GM12878 (cell line): Measurements from ENCODE around the gene STK38. TPM values are rescaled to one million over a fixed set of nuclear protein-coding genes. Genes with fewer than 3 reads are reported as not detected.

Experiments
- ATAC-seq: fragments of 200-7000 bp; cut with Tn5 transposase; 3 replicates; pipeline ENCODE4 v1.9.1; 2020; ENCODE audit warnings: mild to moderate bottlenecking, moderate library complexity
- BruUV-seq: library from RNA; stranded (reverse); fragments of 400-500 nt; replicated peaks from 2 replicates; lab custom pipeline; 2021; lab: Mats Ljungman, UMichigan
- CTCF ChIA-PET: fragments of 300-600 bp; sonication (Branson Sonifier 250); formaldehyde crosslinking; extraction: SDS; loops from one replicate; lab custom pipeline; 2021; ENCODE audit warnings: inconsistent platforms; lab: Yijun Ruan, JAX
- POLR2A ChIA-PET: fragments of 350-600 bp; formaldehyde crosslinking; extraction: SDS; loops from one replicate; lab custom pipeline; 2021; ENCODE audit warnings: inconsistent platforms; lab: Charles Lee
- RAD21 ChIA-PET: fragments of 300-600 bp; sonication (Branson Sonifier 250); formaldehyde crosslinking; loops from one replicate; lab custom pipeline; 2023; ENCODE audit warnings: antibody characterized with exemption; ENCODE audit not compliant: unreplicated experiment; lab: Charles Lee
- SMC1A ChIA-PET: fragments of 300-600 bp; sonication (Branson Sonifier 250); formaldehyde crosslinking; loops from one replicate; lab custom pipeline; 2023; ENCODE audit not compliant: unreplicated experiment, uncharacterized antibody; lab: Charles Lee
- DNase-seq: peaks from one replicate; pipeline ENCODE4 v3.0.0-alpha.2; 2011; ENCODE audit warnings: low read depth, low spot score
- FAIRE-seq: peaks from 3 replicates; lab custom pipeline; 2011; peaks lifted over from hg19 to GRCh38; lab: Jason Lieb, UNC
- H2AFZ ChIP-seq: 2 replicates; pipeline ENCODE4 v1.6.0; 2011; ENCODE audit warnings: low read depth, low read length, control low read depth; ENCODE audit not compliant: control insufficient read depth
- H3K27ac ChIP-seq: 2 replicates; pipeline ENCODE4 v1.5.1; 2011; ENCODE audit warnings: control low read depth; ENCODE audit not compliant: control insufficient read depth, insufficient read depth
- H3K27me3 ChIP-seq, 2 experiments: replicated peaks in 1 of 2; 2 replicates each; pipeline versions ENCODE4 v1.6.0 to v1.6.1; 2011; ENCODE audit warnings: low read length in 1 of 2; ENCODE audit not compliant: control insufficient read depth in 2 of 2, insufficient read depth in 2 of 2
- H3K36me3 ChIP-seq, 2 experiments: 2 replicates each; pipeline ENCODE4 v1.5.1; 2011; ENCODE audit warnings: low read length in 1 of 2; ENCODE audit not compliant: control insufficient read depth in 2 of 2, insufficient read depth in 2 of 2
- H3K4me1 ChIP-seq: 2 replicates; pipeline ENCODE4 v1.6.1; 2011; ENCODE audit warnings: mild to moderate bottlenecking, low read length, moderate library complexity, mixed read lengths; ENCODE audit not compliant: control insufficient read depth, insufficient read depth
- H3K4me2 ChIP-seq: 2 replicates; pipeline ENCODE4 v1.6.0; 2011; ENCODE audit warnings: control low read depth; ENCODE audit not compliant: control insufficient read depth, insufficient read depth
- H3K4me3 ChIP-seq: fragments of 200-600 bp; sonication (generic); 2 replicates; pipeline ENCODE4 v1.5.1; 2016
- H3K79me2 ChIP-seq: 2 replicates; pipeline ENCODE4 v1.6.0; 2011; ENCODE audit warnings: low read length; ENCODE audit not compliant: control insufficient read depth, insufficient read depth
- H3K9ac ChIP-seq: 2 replicates; pipeline ENCODE4 v1.8.0; 2011; ENCODE audit warnings: low read length, control low read depth, mixed read lengths; ENCODE audit not compliant: control insufficient read depth, insufficient read depth
- H3K9me3 ChIP-seq: replicated peaks from 3 replicates; pipeline ENCODE4 v1.5.1; 2011; ENCODE audit warnings: mild to moderate bottlenecking, low read length; ENCODE audit not compliant: control insufficient read depth, insufficient read depth
- H4K20me1 ChIP-seq: 2 replicates; pipeline ENCODE4 v1.6.0; 2011; ENCODE audit not compliant: control insufficient read depth, insufficient read depth
- BCL3 ChIP-seq: IDR thresholded peaks from 2 replicates; pipeline ENCODE4 v1.6.1; 2011; ENCODE audit warnings: borderline replicate concordance, low read depth, mild to moderate bottlenecking, moderate library complexity, low read length; ENCODE audit not compliant: insufficient read depth, poor library complexity, severe bottlenecking
- BHLHE40 ChIP-seq, 2 experiments: fragments of 450-650 bp in 1 of 2; IDR thresholded peaks; 2 replicates each; pipeline ENCODE4 v1.6.1; 2011 to 2017; ENCODE audit warnings: low read depth in 2 of 2, borderline replicate concordance in 1 of 2, improper control_type of control experiment in 1 of 2, low read length in 1 of 2, mild to moderate bottlenecking in 1 of 2
- HDAC2 ChIP-seq: fragments of 200-600 bp; sonication (generic); IDR thresholded peaks from 2 replicates; pipeline ENCODE4 v1.6.1; 2017
- JUNB ChIP-seq: IDR thresholded peaks from 2 replicates; pipeline ENCODE4 v1.6.1; 2016; ENCODE audit warnings: antibody characterized with exemption, mild to moderate bottlenecking
- LARP7 ChIP-seq: fragments of 450-650 bp; IDR thresholded peaks from 2 replicates; pipeline ENCODE4 v1.6.1; 2017; ENCODE audit warnings: mild to moderate bottlenecking
- MTA2 ChIP-seq: fragments of 450-650 bp; IDR thresholded peaks from 2 replicates; pipeline ENCODE4 v1.6.1; 2016; ENCODE audit warnings: low read depth, mild to moderate bottlenecking, moderate library complexity
- NR2F1 ChIP-seq: fragments of 450-650 bp; conservative IDR thresholded peaks from 2 replicates; pipeline ENCODE4 v1.6.1; 2017; ENCODE audit warnings: mild to moderate bottlenecking
- POLR2AphosphoS5 ChIP-seq: IDR thresholded peaks from 2 replicates; pipeline ENCODE4 v1.6.1; 2011; ENCODE audit warnings: mild to moderate bottlenecking, low read length, inconsistent platforms
- SRF ChIP-seq, 2 experiments: IDR thresholded peaks; 2 replicates each; pipeline ENCODE4 v1.6.1; 2011; ENCODE audit warnings: low read depth in 2 of 2, low read length in 2 of 2, mild to moderate bottlenecking in 1 of 2, moderate library complexity in 1 of 2
- STAT3 ChIP-seq: IDR thresholded peaks from 2 replicates; pipeline ENCODE4 v1.6.1; 2011; ENCODE audit warnings: low read depth, low read length, improper control_type of control experiment
- SUZ12 ChIP-seq: fragments of 200-600 bp; sonication (generic); IDR thresholded peaks from one replicate; pipeline ENCODE4 v1.6.1; 2018; ENCODE audit warnings: antibody characterized with exemption, mild to moderate bottlenecking; ENCODE audit not compliant: unreplicated experiment
- ZBTB11 ChIP-seq: fragments of 450-650 bp; formaldehyde crosslinking; IDR thresholded peaks from 2 replicates; pipeline ENCODE4 v1.5.0; 2022; ENCODE audit warnings: mild to moderate bottlenecking, missing genetic modification characterization
- ZBTB40 ChIP-seq: fragments of 450-650 bp; IDR thresholded peaks from 2 replicates; pipeline ENCODE4 v1.6.1; 2016; ENCODE audit warnings: mild to moderate bottlenecking, moderate library complexity, borderline replicate concordance
- ZNF384 ChIP-seq: IDR thresholded peaks from 2 replicates; pipeline ENCODE4 v1.6.1; 2012; ENCODE audit warnings: low read depth, mild to moderate bottlenecking, low read length, improper control_type of control experiment, borderline replicate concordance
- WGBS: methylation state at CpG from one replicate; pipeline ENCODE4 v1.1.6; 2016; ENCODE audit warnings: low lambda C conversion rate; ENCODE audit not compliant: insufficient replicate concordance, insufficient coverage; ENCODE audit errors: missing lambda C conversion rate; 5-methylcytosine and 5-hydroxymethylcytosine counted together
- in situ Hi-C: fragments of 300-500 bp; cut with MboI; formaldehyde crosslinking; loops from 9 replicates; pipeline ENCODE4 v1.14.3; 2018; ENCODE audit warnings: mixed read lengths
- intact Hi-C: fragments of 100-400 bp; cut with micrococcal nuclease; formaldehyde crosslinking; loops from one replicate; pipeline ENCODE4 v1.14.2; 2022; ENCODE audit not compliant: unreplicated experiment
- polyA plus RNA-seq, 11 experiments: library from polyadenylated mRNA; depleted of rRNA in 4 of 11; unstranded in 6 of 11; stranded (reverse) in 5 of 11; fragments of >200 nt; fragmentation: Nextera tagmentation in 4 of 11; fragmentation: Illumina TruSeq in 1 of 11; extraction: Ambion mirVana in 4 of 11; extraction: Trizol in 1 of 11; gene quantifications; 1 replicate in 1 of 11; 2 replicates in 10 of 11; pipeline versions ENCODE4 v1.2.1 to v1.2.3, GENCODE V29; 2011 to 2016; ENCODE audit warnings: inconsistent platforms in 2 of 11, missing spikeins in 2 of 11, low read depth in 1 of 11
- total RNA-seq, 4 experiments: library from RNA; depleted of rRNA in 3 of 4; stranded (reverse); fragments of >200 nt in 3 of 4; fragmentation: Illumina TruSeq in 1 of 4; extraction: Trizol in 1 of 4; gene quantifications; 2 replicates each; pipeline versions ENCODE4 v1.2.1 to v1.2.3, GENCODE V29; 2013 to 2021

STK38 gene
- total and polyA plus RNA-seq, 10 of the 15 experiments (the other 5 are each of a cell fraction or from before 2014, with no cell fraction given) = 4.1 to 18.7 (median 13.6) TPM

GRCh38 chr6:36586606-36587005 lies 39.3 kb upstream of the STK38 start (continued):
- TF ChIP-seq ZBTB11 (CRISPR knock-in tag) = no peak
- TF ChIP-seq, all 136 proteins: peak for 0

- Histone ChIP-seq H3K4me2 (no peak overlapping the region), H3K4me3 (no peak overlapping the region), H3K79me2 (no peaks in the 10 kb centered on the region), H3K27me3 (no peaks in the 10 kb centered on the region; a peak in 1 of 4 replicates), H2AFZ (no peak overlapping the region), H3K4me1 (0 out of 2 replicates have a peak, but pooled peaks cover 4% of the 10 kb centered on the region), H3K27ac (no peak overlapping the region), H3K9me3 (no peaks in the 10 kb centered on the region), H4K20me1 (no peaks in the 10 kb centered on the region), H3K9ac (no peak overlapping the region), H3K36me3 (no peaks in the 10 kb centered on the region)
- SMC1A ChIA-PET = interaction anchor here (0.9 to 1.5 kb wide), 5 partner anchors 9 to 158 kb away, joined by 3 to 5 read pairs (median 3); no protein-coding TSS in a partner anchor
- ATAC-seq = no peak
- no TSS peak for BruUV-seq
- 76% methylated on average over 4 of the region's 4 CpGs for WGBS
- RAD21 ChIA-PET = interaction anchor here (1.6 kb wide), 1 partner anchor 158 kb away, joined by 3 read pairs; no protein-coding TSS in a partner anchor
- no peak for DNase-seq
- intact Hi-C loops = no loop called here
- CTCF ChIA-PET = interaction anchor here (0.7 to 1.1 kb wide), 3 partner anchors 158 to 253 kb away, joined by 3 to 4 read pairs (median 3); no protein-coding TSS in a partner anchor
- POLR2A ChIA-PET = interaction anchor here (0.6 kb wide), 1 partner anchor 15 kb away, joined by 5 read pairs; no protein-coding TSS in a partner anchor
- FAIRE-seq = no peak
- in situ Hi-C loops = no loop called here
- TF ChIP-seq BHLHE40 (IDR thresholded peaks at IDR 0.05; ENCODE audit: borderline replicate concordance in 1 of 2, low read depth in 2 of 2, low read length in 1 of 2) (no peak), STAT3 (no peak), HDAC2 (no peak), LARP7 (no peak), SRF (IDR thresholded peaks at IDR 0.05; ENCODE audit: low read depth in 2 of 2, low read length in 2 of 2) (no peak), ZBTB40 (no peak), MTA2 (no peak), POLR2AphosphoS5 (no peak), SUZ12 (no peak), NR2F1 (no peak), BCL3 (no peak), JUNB (no peak), ZNF384 (no peak)
Observed at GRCh38 chr6:36581716-36582115, 34.4 kb upstream of the STK38 start.
